Common myeloid progenitor, CD34-positive (primary cell): ENCODE measurements around the gene ITPRID2.

Experiments used
- CTCF ChIA-PET: fragments of 350-600 bp; sonication (Branson Sonifier 250); formaldehyde crosslinking; loops from one replicate; lab custom pipeline; 2021; ENCODE audit warnings: antibody characterized with exemption; lab: Charles Lee
- POLR2A ChIA-PET: fragments of 350-600 bp; sonication (Branson Sonifier 250); formaldehyde crosslinking; loops from one replicate; lab custom pipeline; 2021; ENCODE audit warnings: antibody characterized with exemption; lab: Charles Lee
- DNase-seq, 3 donors: peaks; one replicate each; pipeline versions ENCODE4 v3.0.0 to v3.0.0-alpha.2; 2013
- H3K27ac ChIP-seq, 2 experiments: 1 replicate in 1 of 2; 2 replicates in 1 of 2; pipeline ENCODE4 v1.7.0; 2013; ENCODE audit warnings: inconsistent platforms in 2 of 2, low read length in 2 of 2, mild to moderate bottlenecking in 2 of 2, low read depth in 1 of 2, moderate library complexity in 1 of 2; ENCODE audit not compliant: severe bottlenecking in 2 of 2, insufficient read depth in 1 of 2, poor library complexity in 1 of 2
- H3K27me3 ChIP-seq, 5 experiments: replicated peaks in 2 of 5; 1 replicate in 3 of 5; 2 replicates in 2 of 5; pipeline versions ENCODE4 v1.6.1 to v1.7.0; 2013; ENCODE audit warnings: low read length in 4 of 5, mild to moderate bottlenecking in 2 of 5, moderate library complexity in 2 of 5, inconsistent platforms in 1 of 5; ENCODE audit not compliant: insufficient read depth in 5 of 5, control insufficient read depth in 4 of 5
- H3K36me3 ChIP-seq, 4 experiments: 1 replicate in 2 of 4; 2 replicates in 2 of 4; pipeline versions ENCODE4 v1.6.1 to v1.7.0; 2013; ENCODE audit warnings: low read length in 3 of 4, control low read depth in 1 of 4, mild to moderate bottlenecking in 1 of 4; ENCODE audit not compliant: control insufficient read depth in 4 of 4, insufficient read depth in 4 of 4
- H3K4me1 ChIP-seq, 4 experiments: 1 replicate in 3 of 4; 2 replicates in 1 of 4; pipeline versions ENCODE4 v1.6.1 to v1.7.1; 2013; ENCODE audit warnings: low read length in 3 of 4, mild to moderate bottlenecking in 3 of 4, control low read depth in 1 of 4, inconsistent platforms in 1 of 4, moderate library complexity in 1 of 4; ENCODE audit not compliant: control insufficient read depth in 4 of 4, insufficient read depth in 4 of 4; ENCODE audit errors: control extremely low read depth in 1 of 4
- H3K4me3 ChIP-seq, 7 experiments: 1 replicate in 4 of 7; 2 replicates in 3 of 7; pipeline versions ENCODE4 v1.5.1 to v1.7.0; 2013; ENCODE audit warnings: mild to moderate bottlenecking in 7 of 7, low read length in 6 of 7, moderate library complexity in 6 of 7, inconsistent platforms in 2 of 7, low read depth in 2 of 7, control low read depth in 1 of 7; ENCODE audit not compliant: insufficient read depth in 4 of 7, control insufficient read depth in 1 of 7; ENCODE audit errors: extremely low read depth in 1 of 7
- H3K9me3 ChIP-seq, 5 experiments: 1 replicate in 4 of 5; 2 replicates in 1 of 5; pipeline versions ENCODE4 v1.6.1 to v1.7.1; 2013; ENCODE audit warnings: low read length in 4 of 5, mild to moderate bottlenecking in 2 of 5, inconsistent platforms in 1 of 5, low read depth in 1 of 5, moderate library complexity in 1 of 5; ENCODE audit not compliant: control insufficient read depth in 4 of 5, insufficient read depth in 2 of 5; ENCODE audit errors: control extremely low read depth in 1 of 5
- WGBS: methylation state at CpG from one replicate; pipeline ENCODE4 v1.1.5; 2013; ENCODE audit not compliant: insufficient coverage; 5-methylcytosine and 5-hydroxymethylcytosine counted together

ITPRID2 gene

GRCh38 chr2:181859803-181860202 lies 31.7 kb upstream of the ITPRID2 start:
- no peaks in the 10 kb centered on the region for H3K27me3 ChIP-seq
- no peaks in the 10 kb centered on the region for H3K36me3 ChIP-seq
- H3K4me3 ChIP-seq = no peak overlapping the region
- H3K27ac ChIP-seq = no peak overlapping the region
- no peaks in the 10 kb centered on the region for H3K4me1 ChIP-seq
- no peaks in the 10 kb centered on the region for H3K9me3 ChIP-seq
- CTCF ChIA-PET = interaction anchor here (0.9 to 1.0 kb wide), 2 partner anchors 18 to 23 kb away, joined by 3 to 4 read pairs; no protein-coding TSS in a partner anchor
- DNase-seq = no peak
- POLR2A ChIA-PET = interaction anchor here (1.4 kb wide), 1 partner anchor 117 kb away, joined by 3 read pairs; no protein-coding TSS in a partner anchor

GRCh38 chr2:181861379-181861778 lies 30.2 kb upstream of the ITPRID2 start:
- Histone ChIP-seq H3K4me1 (no peaks in the 10 kb centered on the region), H3K9me3 (no peaks in the 10 kb centered on the region), H3K27ac (no peak overlapping the region), H3K27me3 (no peaks in the 10 kb centered on the region), H3K36me3 (no peaks in the 10 kb centered on the region), H3K4me3 (no peak overlapping the region)
- 100% methylated on average over 1 of the region's 4 CpGs for WGBS
- CTCF ChIA-PET = no interaction called here
- POLR2A ChIA-PET = no interaction called here
- no peak for DNase-seq

GRCh38 chr2:181862583-181863281 lies 28.8 kb upstream of the ITPRID2 start:
- H3K27me3 ChIP-seq = no peaks in the 10 kb centered on the region
- 100% methylated on average over 4 of the region's 4 CpGs for WGBS
- H3K4me3 ChIP-seq = no peak overlapping the region
- CTCF ChIA-PET = interaction anchor here (0.6 to 1.2 kb wide), 3 partner anchors 14 to 71 kb away, joined by 3 read pairs; no protein-coding TSS in a partner anchor
- POLR2A ChIA-PET = no interaction called here
- H3K9me3 ChIP-seq = no peaks in the 10 kb centered on the region
- H3K27ac ChIP-seq = no peak overlapping the region
- H3K36me3 ChIP-seq = no peaks in the 10 kb centered on the region
- DNase-seq = no peak
- no peaks in the 10 kb centered on the region for H3K4me1 ChIP-seq

- ChIA-PET CTCF (no interaction called here), POLR2A (no interaction called here)
- no peaks in the 10 kb centered on the region for H3K27me3 ChIP-seq
- no peaks in the 10 kb centered on the region for H3K36me3 ChIP-seq
- WGBS = no CpG with 5 or more reads among the region's 1 CpG
- H3K27ac ChIP-seq = no peak overlapping the region
- H3K4me3 ChIP-seq = no peak overlapping the region
- no peaks in the 10 kb centered on the region for H3K4me1 ChIP-seq
- DNase-seq = no peak
- H3K9me3 ChIP-seq = no peaks in the 10 kb centered on the region
Observed at GRCh38 chr2:181872178-181872577, 19.4 kb upstream of the ITPRID2 start.

GRCh38 chr2:181876614-181877063 lies 14.9 kb upstream of the ITPRID2 start:
- 89% methylated on average over 2 of the region's 2 CpGs for WGBS
- H3K9me3 ChIP-seq = no peaks in the 10 kb centered on the region
- no peaks in the 10 kb centered on the region for H3K4me1 ChIP-seq
- POLR2A ChIA-PET = no interaction called here
- CTCF ChIA-PET = interaction anchor here (1.2 to 1.6 kb wide), 2 partner anchors 12 to 17 kb away, joined by 3 to 4 read pairs; no protein-coding TSS in a partner anchor
- H3K27me3 ChIP-seq = no peaks in the 10 kb centered on the region
- H3K4me3 ChIP-seq = no peak overlapping the region
- DNase-seq = no peak
- H3K27ac ChIP-seq = no peak overlapping the region
- H3K36me3 ChIP-seq = no peaks in the 10 kb centered on the region

GRCh38 chr2:181877181-181877664 lies 14.3 kb upstream of the ITPRID2 start:
- no peaks in the 10 kb centered on the region for H3K4me1 ChIP-seq
- no peaks in the 10 kb centered on the region for H3K27me3 ChIP-seq
- H3K36me3 ChIP-seq = no peaks in the 10 kb centered on the region
- 100% methylated on average over 1 of the region's 2 CpGs for WGBS
- ChIA-PET CTCF (interaction anchor here (1.2 to 1.6 kb wide), 2 partner anchors 11 to 17 kb away, joined by 3 to 4 read pairs; no protein-coding TSS in a partner anchor), POLR2A (no interaction called here)
- H3K4me3 ChIP-seq = no peak overlapping the region
- no peak for DNase-seq
- no peaks in the 10 kb centered on the region for H3K9me3 ChIP-seq
- H3K27ac ChIP-seq = no peak overlapping the region

GRCh38 chr2:181878448-181878847 lies 13.1 kb upstream of the ITPRID2 start:
- POLR2A ChIA-PET = no interaction called here

More at GRCh38 chr2:181878448-181878847, 13.1 kb upstream of the ITPRID2 start:
- Histone ChIP-seq H3K9me3 (no peaks in the 10 kb centered on the region), H3K4me3 (no peak overlapping the region), H3K4me1 (no peaks in the 10 kb centered on the region), H3K27ac (no peak overlapping the region), H3K27me3 (no peaks in the 10 kb centered on the region), H3K36me3 (no peaks in the 10 kb centered on the region)
- no peak for DNase-seq
- 80% methylated on average over 1 of the region's 2 CpGs for WGBS
- CTCF ChIA-PET = interaction anchor here (1.0 to 1.4 kb wide), 2 partner anchors 12 to 13 kb away, joined by 3 to 4 read pairs; no protein-coding TSS in a partner anchor
